ENCODE measurements around the gene DISC1.

DNA sequence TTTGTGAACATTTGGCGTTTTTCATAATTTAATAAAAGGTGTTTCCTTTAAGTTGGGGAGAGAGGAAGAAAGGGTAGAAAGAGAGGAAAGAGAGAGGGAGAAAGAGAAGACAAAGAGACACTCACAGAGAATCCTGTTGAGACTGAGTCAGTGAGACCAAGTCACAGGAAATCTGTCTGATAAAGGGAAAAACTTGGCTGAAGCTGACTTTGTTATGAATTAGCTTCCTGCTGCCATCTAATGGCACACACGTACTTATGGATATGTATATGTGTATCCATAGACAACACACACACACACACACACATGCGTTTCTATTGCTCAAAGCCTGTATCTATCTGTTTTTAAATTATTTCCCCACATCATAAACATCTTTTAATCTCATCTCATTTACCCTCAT lies 42.5 kb upstream of the DISC1 start:
- TF ChIP-seq CTCF (IDR thresholded peaks at IDR 0.05) (no peak), POLR2A (IDR thresholded peaks at IDR 0.05) (no peak)

All from uterus (tissue), 2 donors.